HG02981 (cell line): ENCODE results near the gene MNT.

Source experiments
- ATAC-seq: cut with Tn5 transposase; IDR thresholded peaks from one replicate; pipeline ENCODE4 v1.9.1; 2021; ENCODE audit warnings: mild to moderate bottlenecking, moderate library complexity; ENCODE audit not compliant: unreplicated experiment

MNT gene

GRCh38 chr17:2383628-2384167 lies 17.2 kb downstream of the MNT start:
- no peak for ATAC-seq

DNA sequence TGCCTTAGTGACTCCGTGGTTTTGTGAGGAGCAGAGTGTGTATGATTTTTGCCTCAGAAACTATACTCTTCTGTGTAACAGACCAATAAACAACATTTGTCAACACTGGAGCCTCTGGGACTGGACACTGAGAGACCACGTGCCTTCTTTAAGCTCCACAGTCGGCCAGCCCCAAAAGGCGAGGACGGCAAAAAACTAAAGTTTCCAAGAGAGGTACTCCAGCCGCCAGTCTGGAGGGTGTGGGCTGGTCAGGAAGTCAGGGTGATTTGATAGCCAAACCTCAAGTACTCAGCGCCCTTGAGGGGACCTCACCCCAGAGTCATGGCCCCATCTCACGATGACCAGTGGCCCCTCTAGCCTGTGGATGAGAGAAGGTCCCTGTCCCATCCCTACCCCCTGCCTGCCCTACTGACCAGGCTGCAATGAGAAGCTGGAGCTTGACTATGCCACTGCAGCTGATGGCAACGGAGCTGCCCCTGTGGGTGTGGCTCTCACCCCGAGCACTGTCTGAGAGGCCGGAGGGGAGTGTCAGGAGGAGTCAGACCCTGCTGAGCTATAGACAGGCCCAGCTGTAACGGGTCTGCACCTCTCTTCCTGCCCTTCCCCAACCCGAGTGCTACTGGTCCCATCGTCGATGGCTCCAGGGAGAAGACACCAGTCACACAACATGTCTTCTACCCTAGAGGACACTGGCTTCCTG lies 19.8 kb downstream of the MNT start:
- ATAC-seq, result no peak

DNA sequence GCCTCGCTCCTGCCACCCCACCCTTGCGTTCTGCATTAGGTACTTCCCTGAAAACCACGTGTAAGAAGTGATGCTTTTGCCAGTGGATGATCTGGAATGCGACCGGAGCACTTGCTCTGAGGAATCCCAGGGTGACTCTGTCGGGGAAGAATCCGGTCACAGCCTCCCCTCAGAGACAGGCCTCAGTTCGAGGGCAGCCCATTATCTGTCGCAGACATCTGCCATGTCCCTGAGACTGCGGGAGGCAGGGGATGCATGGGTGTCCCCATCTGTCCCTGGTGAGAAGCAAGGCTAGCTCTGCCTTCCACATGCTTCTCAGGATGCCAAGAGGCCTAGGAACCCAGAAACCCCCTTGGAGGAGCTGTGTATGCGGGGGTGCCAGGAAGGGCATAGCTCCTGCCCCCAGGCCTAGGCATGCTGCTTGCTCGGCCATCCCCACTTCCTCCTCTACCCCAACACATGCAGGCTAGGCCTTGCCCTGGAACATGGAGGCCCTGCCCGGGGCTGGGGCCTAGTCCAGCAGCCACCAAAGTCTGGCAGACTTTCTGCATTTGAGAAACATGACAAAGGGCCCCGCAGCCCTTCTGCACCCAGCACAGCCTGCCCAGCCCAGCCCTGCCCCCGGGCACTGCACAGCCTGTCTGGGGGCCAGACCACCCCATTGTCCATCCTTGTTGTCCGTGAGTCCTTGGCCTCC lies 20.5 kb downstream of the MNT start:
- no peak for ATAC-seq

DNA sequence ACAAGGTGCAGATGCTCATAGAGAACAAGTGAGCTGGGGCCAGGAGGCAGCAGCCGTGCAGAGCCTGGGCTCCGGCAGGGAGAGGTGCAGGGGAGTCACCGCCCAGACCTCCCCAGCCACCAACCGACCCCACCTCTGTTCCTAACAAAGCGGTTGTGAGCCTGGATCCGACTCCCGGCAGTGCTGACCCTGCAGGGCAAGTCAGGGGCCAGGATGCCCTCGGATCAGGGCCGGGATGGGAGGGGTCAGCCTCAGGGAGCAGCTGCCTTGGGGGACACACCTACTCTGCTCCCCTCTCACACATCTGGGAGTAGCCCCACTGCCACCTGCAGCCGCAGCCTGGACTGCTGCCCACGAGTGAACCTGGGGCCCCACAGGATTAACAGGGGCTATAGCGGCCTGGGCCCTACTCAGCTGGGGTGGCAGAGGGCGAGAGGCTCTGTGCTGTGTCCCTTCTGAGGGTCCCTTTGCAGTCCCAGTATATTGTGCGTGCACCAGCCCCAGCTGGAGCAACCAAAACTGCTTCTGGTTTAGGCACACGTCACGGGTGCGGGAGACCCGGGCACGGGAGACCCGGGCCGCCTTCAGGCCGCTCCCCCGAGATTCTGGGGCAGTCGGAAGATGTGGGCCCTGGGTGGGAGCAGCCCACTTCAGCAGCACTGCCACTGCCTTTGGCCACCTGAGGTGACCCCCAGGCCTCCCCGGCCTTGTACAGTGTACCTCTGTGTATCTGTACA lies 21.2 kb downstream of the MNT start:
- ATAC-seq, result no peak

- no peak for ATAC-seq
Measured at GRCh38 chr17:2378905-2379304, 22.0 kb downstream of the MNT start.

DNA sequence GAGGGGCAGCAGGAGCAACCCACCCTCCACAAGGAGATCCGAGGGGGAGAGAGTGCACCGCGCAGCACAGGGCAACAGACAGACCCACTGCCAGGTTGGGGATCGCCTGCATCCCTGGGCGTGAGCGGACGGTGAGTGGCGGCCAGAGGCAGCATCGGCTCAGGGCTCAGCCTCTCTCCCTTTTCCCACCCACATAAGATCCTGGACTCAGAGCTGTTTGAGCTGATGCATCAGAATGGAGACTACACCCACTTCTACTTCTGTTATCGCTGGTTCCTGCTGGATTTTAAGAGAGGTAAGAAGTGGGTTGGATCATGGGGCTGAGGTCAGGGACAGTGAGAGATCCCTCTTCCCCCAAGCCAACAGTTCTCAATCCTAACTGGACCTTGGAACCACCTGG lies 23.2 kb downstream of the MNT start:
- no peak for ATAC-seq

DNA sequence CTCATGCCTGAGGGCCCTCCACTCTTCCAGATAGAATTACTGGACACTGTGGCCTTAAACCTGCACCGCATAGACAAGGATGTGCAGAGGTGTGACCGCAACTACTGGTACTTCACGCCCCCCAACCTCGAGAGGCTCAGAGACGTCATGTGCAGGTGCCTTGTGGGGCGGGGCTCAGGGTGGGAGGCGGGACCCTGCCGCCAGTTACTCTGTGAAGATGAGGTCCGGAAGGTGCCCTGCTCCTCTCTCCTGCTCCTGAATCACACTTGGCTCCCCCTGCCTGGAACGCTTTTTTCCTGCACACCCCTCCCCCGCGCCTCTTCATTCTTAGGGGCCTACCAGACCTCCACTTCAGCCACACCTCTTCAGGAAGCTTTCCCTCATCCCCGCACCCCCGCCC lies 24.8 kb downstream of the MNT start:
- ATAC-seq, result no peak

DNA sequence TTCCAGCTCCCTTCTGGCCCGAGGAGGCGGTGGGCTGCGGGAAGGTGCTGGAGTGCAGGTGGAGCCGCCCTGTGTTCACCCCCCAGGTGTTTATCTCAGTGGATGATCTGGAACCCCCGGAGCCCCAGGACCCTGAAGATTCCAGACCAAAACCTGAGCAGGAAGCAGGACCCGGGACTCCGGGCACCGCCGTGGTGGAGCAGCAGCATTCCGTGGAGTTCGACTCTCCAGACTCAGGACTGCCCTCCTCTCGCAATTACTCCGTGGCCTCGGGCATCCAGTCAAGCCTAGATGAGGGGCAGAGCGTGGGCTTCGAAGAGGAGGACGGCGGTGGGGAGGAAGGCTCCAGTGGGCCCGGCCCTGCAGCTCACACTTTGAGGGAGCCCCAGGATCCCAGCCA lies 25.5 kb downstream of the MNT start:
- ATAC-seq, result no peak

GRCh38 chr17:2374549-2375285 lies 26.1 kb downstream of the MNT start:
- ATAC-seq, result no peak

GRCh38 chr17:2373179-2373578 lies 27.7 kb downstream of the MNT start:
- ATAC-seq, result no peak

- ATAC-seq, result no peak
Measured at GRCh38 chr17:2372681-2373080, 28.2 kb downstream of the MNT start.

GRCh38 chr17:2372180-2372579 lies 28.7 kb downstream of the MNT start:
- ATAC-seq, result no peak

DNA sequence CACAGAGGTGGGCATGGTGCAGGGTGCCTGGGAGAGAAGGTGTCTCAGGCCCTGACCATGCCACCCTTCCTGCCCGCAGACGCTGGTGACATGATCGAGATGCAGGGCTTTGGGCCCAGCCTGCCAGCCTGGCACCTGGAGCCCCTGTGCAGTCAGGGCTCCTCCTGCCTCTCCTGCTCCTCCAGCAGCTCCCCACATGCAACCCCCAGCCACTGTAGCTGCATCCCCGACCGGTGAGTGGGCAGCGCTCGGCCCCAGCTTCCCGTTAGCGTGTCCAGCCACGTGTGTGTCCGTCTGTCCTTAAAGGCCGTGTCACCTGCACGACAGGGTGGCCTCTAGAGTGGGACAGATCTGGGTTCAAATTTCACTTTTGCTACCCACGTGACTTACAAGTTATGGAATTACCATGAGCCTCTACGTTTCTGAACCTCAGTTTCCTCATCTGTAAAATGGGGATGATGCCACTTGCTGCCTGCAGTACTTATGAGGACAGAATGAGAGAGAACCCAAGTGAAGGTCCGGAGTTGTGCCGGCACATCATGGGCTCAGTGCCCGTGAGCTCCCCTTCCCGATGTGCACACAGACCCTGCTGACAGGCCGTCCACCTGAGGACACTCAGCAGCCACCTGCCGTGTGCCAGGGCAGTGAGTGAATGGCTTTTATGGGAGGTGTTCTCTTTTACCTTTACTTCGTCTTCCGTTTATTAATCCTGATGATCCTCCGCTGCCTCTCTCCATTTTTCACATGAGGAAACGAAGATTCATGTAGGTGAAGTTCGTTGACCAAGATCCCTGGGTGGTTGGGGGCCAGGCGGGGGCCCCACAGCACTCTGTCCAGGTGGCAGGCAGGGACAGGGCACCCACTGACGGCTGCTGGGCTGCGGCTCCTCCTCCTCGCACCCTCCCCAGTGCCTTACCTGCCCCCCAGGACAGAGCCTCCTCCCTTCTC lies 29.4 kb downstream of the MNT start:
- no peak for ATAC-seq

DNA sequence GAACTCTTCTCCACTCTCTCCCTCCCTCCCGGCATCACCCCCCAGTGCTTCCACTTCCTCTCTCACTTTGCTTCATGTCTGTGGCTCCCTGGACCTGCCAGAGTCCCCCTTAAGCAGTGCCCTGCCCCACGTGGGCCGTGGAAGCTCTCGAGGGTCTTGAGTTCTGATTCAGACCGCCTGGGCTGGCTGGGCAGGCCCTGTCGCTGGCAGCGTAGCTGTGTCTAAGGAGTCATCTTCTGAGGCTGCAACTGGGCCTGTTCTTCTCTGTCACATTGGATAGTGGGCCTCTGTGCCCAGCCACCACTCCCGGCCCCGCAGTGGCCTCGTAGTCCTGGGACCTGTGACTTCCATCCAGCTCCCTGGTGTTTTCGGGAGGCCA lies 30.7 kb downstream of the MNT start:
- ATAC-seq, result no peak

- no peak for ATAC-seq
Measured at GRCh38 chr17:2369551-2370210, 31.2 kb downstream of the MNT start.

GRCh38 chr17:2369039-2369438 lies 31.8 kb downstream of the MNT start:
- ATAC-seq, result no peak

GRCh38 chr17:2368359-2368758 lies 32.5 kb downstream of the MNT start:
- ATAC-seq, result no peak

GRCh38 chr17:2366747-2367494 lies 33.9 kb downstream of the MNT start:
- ATAC-seq, result no peak

DNA sequence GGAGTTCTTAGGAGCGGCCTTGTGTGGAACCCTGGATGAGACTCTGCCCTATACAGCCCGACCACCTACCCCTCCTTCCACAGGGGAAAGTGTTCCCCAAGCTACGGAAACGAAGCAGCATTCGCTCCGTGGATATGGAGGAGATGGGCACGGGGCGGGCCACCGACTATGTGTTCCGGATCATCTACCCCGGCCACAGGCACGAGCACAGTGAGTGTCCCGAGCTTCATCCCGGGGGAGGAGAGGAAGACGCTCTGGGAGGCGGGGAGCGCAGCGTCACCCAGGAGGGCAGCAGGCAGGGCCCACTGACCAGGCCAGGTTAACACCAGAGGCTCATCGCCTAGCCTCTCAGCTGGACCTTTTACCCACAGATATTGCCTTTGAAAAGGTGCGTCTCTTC lies 35.7 kb downstream of the MNT start:
- no peak for ATAC-seq
